CD4-positive, alpha-beta T cell treated with Interleukin-15 for 4 hours (primary cell): ENCODE measurements around the gene PIANP.

Experiments
- DNase-seq: peaks from one replicate; pipeline ENCODE4 v3.0.0-alpha.2; 2020; ENCODE audit warnings: low spot score

Gene PIANP

DNA sequence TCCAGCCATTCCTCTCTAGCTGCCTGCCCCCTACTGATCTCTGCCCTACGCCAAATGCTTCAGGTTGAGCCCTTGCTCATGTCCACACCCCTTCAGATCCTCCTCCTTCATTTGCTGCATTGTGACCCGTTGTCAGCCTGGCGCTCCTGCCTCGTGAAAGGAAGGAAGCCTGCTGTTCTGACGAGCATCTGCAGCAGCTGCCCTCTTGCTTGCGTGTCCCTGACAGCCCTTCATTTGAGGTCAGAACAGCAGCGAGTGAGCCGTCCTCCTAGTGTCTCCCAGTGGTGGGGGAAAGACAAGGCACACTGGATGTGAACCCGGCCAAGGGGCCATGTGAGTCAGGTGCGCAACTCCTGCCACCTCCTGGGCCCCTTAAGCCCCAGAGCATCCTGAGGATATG lies 3.0 kb upstream of the PIANP start:
- no peak for DNase-seq

DNA sequence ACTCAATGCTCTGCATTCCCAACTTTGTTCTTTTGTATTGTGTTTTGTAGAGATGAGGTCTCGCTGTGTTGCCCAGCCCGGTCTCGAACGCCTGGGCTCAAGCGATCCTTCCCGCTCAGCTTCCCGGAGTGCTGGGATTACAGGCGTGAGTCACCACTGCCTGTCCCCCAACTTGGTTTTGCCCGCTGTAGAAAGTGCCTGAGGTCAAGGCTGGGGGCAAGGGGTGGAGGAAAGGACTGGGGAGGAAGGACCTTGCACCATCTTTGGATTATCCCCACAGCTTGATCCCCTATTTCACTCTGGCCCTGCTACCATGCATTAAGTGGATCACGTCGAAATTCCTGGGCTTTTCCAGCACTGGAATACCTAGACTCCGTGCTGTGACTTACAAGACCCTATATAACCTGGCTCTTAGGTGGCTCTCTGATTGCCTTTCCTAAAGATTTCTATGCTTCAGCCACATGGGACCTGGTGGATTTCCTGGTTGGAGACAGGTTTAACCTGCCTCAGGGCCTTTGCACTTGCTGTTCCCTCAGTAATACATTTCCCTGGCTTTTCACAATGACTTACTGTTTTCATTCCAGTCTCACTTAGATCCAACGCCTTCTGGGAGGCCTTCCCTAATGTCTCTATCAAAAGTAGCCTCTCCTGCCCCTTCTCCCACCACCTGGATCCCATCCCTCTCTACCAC lies 608 bp upstream of the PIANP start:
- no peak for DNase-seq

DNA sequence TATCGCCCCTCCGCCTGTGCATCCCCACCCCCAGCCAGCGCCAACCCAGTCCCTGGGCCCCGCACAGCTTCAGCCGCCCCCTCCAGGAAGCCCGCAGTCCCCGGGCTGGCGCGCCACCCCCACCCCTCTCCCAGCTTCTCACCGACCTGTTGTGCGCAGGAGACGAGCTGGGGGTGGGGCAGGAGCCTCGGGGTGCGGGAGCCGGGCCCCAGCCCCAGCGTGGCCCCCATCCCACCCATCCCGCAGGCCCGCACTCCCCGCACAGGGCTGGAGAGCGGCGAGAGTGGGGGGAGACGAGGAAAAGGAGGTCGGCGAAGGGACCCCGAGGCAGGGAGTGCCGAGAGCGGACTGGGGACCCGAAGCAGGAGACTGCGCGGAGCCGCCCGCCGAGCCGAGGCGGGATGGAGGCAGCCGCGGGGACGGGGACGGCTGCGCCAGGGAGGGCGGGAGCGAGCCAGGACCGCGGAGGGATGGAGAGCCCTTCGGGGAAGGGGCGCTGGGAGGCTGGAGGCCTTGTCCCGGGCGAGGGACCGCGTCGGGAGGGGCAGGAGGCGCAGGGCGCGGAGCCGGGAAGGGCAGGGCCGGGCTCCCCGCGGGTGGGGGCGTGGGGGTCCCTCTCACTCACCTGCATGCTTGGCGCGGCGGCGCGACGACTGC lies 498 bp downstream of the PIANP start:
- no peak for DNase-seq

DNA sequence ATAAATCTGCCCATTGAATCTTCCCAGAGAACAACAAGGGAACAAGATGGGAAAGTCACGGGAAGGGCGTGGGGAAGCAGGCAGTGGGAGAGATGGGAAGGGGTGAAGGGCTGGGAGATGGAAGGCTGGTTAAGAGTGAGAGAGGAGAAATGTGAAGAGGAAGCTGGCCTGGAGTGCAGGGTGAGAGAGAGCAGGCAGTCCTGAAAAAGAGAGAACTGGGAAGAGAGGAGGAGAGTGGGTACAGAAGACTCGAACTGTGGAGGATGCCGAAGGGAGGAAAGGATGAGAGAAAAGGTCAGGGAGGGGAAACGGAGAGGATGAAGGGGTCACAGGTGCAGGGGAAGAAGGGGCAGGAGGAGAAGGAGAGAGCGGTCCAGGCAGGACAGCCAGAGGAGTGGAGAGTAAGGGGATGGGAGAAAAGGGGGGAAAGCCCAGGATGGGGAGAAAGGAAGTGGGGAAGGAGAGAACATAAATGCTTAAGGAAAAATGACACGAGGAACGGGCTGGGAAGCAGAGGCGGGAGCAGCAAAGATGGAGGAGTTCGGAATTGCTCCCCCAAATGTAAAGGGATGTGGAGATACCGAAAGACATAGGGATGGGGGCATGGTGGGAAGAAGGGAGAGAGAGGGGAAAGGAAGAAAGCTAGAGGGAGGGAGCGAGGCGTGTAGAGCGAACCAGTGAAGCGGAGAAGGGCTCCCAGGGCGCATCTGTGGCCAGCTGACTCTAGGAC lies 1.2 kb downstream of the PIANP start:
- no peak for DNase-seq

GRCh38 chr12:6698352-6699046 lies 2.1 kb downstream of the PIANP start:
- no peak for DNase-seq

DNA sequence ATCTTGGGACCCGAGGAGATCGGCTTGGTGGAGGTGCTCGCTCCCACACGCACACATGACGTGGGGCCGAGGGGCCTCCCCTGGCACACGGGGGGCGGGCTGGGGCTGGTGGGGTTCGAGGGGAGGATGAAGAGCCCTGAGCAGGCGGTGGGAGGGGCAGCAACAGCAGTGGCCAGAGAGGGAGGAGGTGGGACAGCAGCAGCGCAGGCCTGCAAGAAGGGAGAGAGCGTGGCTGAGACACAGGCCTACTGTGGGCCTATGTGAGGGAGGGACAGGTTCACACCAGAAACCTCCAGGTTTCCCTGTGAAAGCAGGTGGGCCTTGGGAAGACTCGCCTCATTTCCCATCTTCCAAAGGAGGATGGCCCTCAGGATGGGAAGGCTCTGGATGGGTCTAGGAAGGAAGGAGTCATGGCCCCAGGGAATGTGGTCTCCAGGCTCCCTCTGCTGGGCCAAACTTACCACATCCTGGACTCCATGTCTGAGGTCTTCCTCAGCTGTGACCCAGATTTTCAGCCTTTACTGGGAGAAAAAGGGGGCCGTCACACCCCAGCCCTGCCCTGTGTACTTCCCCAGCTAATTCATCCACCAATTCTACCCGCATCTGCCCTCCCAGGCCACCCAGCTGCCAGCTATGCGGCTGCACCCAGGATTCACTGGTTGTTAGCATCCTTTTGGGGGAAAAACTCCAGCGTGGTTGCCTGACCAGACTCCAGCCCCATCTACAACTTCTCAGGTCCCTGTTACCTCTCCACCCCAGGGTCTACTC lies 2.8 kb downstream of the PIANP start:
- no peak for DNase-seq

GRCh38 chr12:6696690-6697583 lies 3.7 kb downstream of the PIANP start:
- DNase-seq, result no peak

DNA sequence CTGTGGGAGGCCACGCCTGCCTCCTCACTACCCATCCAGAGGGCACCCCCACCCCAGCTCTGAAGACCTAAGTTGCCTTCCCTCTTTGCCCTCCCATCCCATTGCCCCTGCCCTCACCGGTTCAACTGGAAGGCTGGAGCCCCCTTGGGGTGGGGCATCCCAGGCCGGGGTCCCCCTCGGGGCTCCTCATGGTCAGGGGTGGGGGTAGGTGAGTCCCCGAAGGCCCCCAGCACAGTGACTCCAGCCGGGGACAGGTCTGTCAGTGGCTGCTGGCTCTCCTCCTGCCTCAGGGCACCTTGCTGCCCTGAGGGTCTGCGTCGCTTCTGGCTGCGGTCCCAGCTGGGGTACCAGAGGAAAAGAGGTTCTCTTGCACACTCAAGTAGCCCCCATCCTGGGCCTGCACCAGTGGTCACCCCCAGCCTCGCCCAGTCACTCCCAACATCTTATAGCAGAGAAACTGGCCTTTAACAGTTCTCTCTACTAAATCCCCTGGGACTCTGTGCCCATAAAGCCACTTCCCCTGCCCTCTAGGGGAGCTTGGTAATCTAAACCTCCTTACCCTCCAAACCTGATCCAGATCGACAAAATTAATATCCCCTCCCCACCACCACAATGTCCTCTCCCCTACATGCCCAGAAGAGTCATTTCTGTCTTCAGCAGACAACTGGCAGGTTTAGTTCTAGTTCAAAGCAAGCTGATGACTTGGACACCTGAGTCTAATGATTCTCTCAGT lies 5.1 kb downstream of the PIANP start:
- no peak for DNase-seq

DNA sequence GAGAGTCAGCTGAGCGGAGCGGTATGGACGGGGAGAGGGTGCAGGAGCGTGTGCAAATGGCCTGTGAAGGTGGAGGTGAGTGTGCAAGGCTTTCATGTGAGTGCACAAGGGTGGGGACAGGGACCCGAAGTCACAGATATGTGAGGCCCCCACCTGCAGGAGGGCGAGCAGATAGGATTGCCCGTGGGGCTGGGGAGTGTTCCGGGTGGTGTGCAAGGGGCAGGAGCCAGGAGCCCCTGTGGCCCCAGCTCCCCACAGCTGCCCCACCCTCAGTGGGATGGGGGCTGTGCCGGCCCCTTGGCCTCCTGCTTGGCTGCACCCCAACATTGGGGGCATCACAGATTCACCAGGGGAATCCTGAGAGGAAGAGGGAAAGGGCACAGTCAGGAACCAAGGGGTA lies 5.9 kb downstream of the PIANP start:
- no peak for DNase-seq

- DNase-seq, result no peak
Observed at GRCh38 chr12:6693832-6694355, 6.7 kb downstream of the PIANP start.

GRCh38 chr12:6692888-6693287 lies 7.7 kb downstream of the PIANP start:
- no peak for DNase-seq

GRCh38 chr12:6691473-6691872 lies 9.1 kb downstream of the PIANP start:
- DNase-seq, result no peak

- peak; percentile 98 for DNase-seq
Observed at GRCh38 chr12:6688999-6689882, 11.4 kb downstream of the PIANP start, which contains the start of gene ZNF384. Gene ZNF384, minus strand, starts transcription at chr12:6689375. Its CDS starts 9,855 bp downstream, at chr12:6679520.

- peak; percentile 29 for DNase-seq
Observed at GRCh38 chr12:6688543-6688998, 12.0 kb downstream of the PIANP start.

- DNase-seq, result no peak
Observed at GRCh38 chr12:6685814-6686213, 14.8 kb downstream of the PIANP start.

- DNase-seq, result peak; percentile 62
Observed at GRCh38 chr12:6684609-6685008, 16.0 kb downstream of the PIANP start.

DNA sequence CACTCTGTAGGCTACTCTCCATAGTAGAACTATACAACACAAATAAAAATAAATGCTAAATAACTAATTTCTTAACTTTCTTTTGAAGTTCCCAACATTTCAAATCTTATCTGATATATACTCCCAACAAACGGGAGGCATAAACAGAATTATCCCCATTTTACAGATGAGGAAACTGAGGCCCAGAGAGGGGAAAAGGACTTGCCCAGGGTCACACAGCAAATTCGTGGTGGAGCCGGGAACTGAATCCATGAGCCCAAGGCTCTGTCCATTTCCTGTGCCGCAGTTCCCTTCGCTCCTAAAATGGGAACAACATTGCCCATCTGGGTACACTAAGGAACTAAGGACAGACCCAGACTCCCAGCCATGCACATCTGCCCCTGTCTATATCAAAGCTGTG lies 23.7 kb downstream of the PIANP start:
- DNase-seq, result no peak

DNA sequence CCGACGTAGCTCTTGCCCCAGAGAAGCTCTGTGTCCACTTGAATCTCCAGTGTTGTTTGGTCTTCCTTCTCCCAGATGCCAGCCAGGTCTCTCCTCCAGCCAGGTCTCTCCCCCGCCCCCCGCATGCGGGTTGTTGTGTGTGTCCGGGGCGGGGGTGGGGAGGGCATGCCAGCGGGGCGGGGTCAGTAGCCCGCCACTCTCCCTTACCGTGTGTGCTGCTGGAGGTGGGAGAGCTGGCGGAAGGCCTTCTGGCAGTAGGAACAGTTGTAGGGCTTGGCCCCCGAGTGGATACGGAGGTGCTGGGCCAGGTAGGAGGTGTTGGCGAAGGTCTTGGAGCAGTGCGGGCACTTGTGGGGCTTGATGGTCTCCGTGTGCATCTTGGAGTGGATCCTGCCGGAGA lies 28.5 kb downstream of the PIANP start:
- DNase-seq, result no peak
